COLO668 (cell line): Measurements from ENCODE around the gene DPP8.
A peak's percentile ranks its signal among the peaks of the same experiment; 100 is the strongest.

Source experiments
- DNase-seq: peaks from one replicate; lab custom pipeline; 2025; ENCODE audit not compliant: unreplicated experiment; lab: John Stamatoyannopoulos, UW

The DPP8 gene

DNA sequence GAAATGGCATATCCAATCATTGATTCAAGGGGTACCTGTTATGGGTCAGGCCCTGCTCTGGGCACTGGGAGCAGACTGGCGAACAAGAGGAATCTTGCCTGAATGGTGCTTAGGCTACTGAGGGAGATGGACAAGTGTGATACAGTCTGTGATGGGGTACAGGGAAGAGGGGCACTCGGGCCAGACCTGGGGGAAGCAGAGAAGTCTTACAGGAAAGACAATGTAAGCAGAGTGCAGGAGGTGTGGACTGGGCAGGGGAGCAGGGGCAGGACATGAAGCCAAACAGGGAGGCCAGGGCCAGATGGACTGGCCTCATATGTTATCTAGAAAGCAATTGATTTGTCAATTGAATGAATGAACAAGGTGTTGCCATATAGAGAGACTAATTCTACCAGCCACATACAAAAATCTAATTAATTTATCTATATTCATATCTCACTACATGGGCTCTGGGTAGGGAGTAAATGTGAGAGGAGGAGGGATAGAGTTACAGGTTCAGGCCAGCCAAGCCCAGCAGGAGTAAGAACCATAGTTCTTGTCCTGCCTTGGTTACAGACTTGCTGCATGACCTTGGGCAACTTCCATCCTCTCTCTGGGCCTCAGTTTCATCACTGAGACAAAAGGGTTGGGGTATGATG is 91.2 kb downstream of the DPP8 start:
- no peak for DNase-seq

GRCh38 chr15:65424683-65425082 is 92.8 kb downstream of the DPP8 start:
- no peak for DNase-seq

DNA sequence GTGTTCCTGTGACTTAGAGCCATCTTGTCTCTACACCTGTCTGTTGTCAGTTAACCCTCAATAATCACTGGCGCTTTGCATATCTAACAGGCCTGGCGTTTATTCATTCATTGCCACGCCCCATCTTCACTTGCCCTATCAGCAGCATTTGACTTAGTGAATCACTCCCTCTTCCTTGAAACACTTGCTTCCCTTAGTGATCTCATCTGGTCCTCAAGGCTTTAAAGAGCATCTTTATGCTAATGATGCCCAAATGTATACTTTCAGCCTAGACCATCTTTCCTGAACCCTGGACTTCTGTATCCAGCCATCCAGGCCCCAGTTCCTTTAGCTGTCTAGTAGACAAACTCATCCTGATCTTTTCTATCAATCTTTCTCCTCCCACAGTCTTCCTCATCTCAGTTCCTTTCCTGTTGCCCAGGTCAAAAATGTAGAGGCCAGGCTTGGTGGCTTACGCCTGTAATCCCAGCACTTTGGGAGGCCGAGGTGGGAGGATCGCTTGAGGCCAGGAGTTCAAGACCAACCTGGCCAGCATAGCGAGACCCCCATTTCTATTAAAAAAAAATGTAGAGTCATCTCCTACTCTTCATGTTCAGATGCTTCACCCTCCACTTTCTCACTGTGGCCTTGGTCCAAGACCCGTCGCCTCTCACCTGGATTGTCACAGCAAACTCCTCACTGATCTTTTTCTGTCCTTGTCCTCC is 93.4 kb downstream of the DPP8 start:
- no peak for DNase-seq

DNA sequence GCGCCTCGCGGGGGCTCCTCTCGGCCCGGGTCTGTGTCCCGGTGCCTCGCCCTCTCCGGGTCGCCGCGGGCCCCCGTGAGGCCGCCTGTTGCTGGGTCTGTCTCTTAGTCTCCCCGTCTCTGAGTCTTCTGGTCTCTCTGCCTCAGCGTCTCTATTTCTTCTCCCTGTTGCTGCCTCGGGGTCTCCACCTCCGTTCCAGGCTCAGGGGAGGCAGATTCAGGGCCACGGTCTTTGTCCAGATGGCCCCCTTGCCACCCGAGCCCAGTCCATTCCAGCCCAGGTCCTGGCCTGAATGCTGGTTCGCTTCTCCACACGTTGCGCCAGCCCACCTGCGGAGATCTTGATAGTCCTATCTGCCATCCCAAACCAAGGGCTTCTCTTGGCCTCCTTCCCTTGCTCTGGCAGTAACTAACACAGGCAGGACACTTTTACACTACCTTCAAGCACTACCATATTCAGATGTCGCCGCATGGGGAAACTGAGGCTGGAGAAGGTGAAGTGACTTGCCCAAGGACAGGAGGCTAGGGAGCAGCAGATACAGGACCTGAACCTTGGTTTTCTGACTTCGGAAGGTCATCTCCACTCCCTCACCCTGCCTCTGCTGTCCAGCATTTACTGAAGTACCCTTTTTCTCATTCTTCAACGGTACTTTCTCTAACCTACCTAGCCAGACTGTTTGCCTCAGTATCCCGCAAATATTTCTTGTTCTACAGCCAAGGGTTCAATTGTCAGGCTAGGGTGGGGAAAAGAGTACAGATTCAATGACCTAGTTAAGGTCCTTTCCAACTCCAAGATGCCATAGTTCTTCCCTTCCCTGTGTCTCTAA is 94.1 kb downstream of the DPP8 start:
- no peak for DNase-seq

DNA sequence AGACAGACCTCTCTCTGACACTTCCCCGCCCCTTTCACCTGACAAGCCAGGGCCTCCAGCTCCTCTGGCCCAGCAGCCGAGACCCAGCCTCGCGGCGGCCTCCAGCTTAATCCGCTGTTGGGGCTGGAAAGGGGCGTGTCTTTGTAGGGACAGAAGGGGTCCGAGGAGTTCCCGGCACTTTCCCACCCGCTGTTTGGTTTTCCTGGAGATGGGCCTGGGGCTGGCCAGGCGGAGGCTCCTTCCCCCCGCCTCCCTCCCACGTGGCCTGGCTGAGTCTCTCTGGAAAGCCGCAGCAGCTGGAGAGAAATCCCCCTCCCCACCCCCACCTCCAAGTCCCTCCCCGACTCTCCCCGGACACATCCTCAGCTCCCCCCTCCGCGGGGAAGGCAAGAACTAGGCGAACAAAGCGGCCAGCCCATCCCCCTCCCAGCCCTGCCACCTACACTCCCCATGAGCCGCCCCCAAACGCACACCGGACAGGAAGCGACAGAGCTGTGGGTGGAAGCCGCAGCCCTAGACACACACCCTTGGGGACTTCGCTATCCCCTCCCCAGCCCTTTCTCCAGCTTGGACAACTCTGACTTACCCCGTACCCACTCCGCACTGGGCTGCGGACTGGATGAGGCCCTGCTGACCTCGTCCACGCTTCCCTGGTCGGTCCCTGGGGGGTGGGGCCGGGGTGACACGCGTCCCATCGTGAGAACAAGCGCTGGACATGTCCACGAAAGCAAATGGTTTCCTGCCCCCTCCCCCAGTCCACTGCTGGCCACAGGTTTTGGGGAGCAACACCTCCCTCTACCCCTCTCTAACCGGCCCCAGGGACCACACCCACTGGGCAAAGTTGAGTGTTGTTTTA is 95.9 kb downstream of the DPP8 start:
- DNase-seq: peak; percentile 24

GRCh38 chr15:65420975-65421359 is 96.5 kb downstream of the DPP8 start:
- no peak for DNase-seq

- no peak for DNase-seq
These were observed 98.9 kb downstream of the DPP8 start for GRCh38 chr15:65418596-65418995.

GRCh38 chr15:65416845-65417416 is 100.6 kb downstream of the DPP8 start:
- DNase-seq: no peak

GRCh38 chr15:65414841-65415621 is 102.5 kb downstream of the DPP8 start:
- DNase-seq: peak; percentile 89

DNA sequence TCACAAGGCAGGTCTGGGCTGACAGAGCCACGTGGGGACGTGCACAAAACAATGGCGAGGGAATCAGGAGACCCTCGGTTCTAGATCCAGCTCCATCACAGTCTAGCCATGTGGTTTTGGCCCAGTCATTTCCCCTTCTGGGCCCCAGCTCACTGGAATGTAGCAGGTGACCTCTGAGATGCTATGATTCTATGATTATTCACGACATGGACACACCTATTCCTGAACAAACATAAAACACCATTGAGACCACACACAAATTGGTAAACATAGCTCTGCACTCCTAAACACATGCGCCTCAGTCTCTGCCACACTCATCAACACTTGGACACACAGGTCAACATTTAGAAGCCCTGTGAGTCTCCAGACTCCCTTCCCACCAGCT is 103.7 kb downstream of the DPP8 start:
- no peak for DNase-seq

- no peak for DNase-seq
These were observed 104.3 kb downstream of the DPP8 start for GRCh38 chr15:65413051-65413759.

DNA sequence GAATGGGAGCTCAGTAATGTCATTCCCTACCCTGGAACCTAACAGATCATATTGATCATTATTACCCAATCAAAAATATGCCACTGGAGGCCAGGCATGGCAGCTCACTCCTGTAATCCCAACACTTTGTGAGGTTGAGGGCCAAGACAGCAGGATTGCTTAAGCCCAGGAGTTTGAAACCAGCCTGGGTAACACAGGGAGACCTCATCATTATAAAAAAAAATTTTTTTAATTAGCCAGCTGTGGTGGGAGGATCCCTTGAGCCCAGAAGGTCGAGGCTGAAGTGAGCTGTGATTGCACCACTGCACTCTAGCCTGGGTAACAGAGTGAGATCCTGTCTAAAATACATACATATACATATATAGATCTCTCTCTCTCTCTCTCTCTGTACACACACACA is 104.9 kb downstream of the DPP8 start:
- DNase-seq: no peak

- DNase-seq: no peak
These were observed 105.9 kb downstream of the DPP8 start for GRCh38 chr15:65411465-65412071.

DNA sequence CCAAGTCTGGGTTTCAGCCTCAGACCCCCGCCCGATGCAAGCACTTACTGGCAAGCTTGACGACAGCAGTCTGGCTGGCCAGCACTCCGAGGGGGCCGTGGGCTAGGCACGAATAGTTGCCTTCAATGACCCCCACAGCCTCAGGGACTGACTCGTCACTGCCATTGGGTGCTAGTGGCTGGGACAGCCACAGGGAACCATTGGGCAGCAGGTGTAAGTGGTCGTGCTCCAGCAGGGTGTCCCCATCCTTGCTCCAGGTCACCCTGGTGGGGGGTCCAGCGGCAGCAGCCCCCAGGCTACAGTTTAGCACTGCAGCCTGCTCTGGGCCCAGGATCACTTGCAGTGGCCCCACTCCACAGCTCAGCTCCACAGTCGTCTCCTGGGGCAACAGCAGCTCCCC is 106.5 kb downstream of the DPP8 start:
- DNase-seq: no peak

DNA sequence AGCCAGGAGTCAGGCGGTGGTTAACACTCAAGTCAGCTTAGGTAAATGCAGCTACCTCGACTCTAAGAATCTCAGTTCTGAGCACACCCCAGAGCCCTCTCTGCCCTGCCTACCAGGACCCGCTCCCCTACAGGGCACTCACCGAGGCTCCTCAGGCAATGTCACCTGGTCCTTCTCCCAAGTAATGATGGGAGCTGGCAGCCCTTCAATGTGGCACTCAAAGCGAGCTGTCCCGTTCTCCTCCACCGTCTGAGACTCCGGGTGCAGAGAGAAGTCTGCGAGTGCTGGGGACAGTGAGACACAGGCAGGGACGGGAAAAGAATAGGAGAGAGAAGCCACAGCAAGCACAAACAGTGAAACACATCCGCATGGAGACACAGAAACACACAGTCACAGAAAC is 107.5 kb downstream of the DPP8 start:
- DNase-seq: no peak

DNA sequence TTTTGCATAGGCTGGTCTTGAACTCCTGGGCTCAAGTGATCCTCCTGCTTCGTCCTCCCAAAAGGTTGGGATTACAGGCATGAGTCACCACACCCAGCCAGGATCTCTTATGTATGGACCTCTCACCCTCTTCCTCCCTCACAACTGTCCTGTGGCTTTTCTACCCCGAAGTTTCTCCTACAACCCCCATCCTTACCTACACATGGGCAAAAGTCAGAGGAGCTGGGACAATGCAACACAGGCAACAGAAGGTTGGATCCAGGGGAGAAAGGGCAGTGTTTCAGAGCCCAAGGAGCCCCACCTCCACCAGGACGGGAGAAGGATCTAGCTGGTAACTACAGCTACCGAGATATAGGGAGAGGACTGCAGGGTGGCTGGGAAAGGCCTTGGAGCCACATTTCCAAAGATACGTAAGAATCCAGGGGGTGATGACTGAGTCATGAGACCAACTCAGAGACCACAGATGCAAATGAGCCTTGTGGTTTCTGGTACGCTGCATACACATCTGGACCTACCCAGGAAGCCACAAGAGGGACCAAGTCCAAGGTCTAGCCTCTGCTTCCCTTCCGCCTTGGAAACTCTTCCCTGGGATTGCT is 108.4 kb downstream of the DPP8 start:
- no peak for DNase-seq

DNA sequence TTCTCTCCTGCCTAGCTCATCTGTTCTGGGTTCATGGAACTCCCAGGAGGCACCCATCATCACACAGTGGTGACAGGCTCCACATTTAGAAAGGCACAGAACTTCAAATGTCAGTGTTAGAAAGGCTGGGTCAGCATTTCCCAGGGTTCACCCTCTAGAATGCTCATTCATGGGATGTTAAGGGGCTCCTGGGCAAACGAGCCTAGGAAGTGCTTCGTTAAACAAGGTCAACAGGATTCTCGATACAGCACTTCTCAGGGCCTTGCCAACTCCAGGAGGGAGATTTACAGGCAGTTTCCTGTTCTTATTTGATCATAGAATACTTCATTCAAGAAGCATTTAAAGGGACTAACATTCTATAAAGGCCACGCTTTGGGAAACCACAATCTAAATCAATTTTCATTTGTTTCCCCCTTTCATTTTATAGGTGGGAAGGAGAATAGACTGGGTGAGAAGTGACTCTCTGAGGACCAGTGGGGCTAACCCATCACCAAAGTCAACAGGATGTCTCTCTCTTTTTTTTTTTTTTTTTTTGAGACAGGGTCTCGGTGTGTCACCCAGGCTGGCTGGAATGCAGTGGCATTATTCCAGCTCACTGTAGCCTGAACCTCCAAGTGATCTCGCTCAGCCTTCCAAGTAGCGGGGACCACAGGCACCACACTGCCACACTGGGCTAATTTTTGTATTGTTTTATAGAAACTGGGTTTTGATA is 109.0 kb downstream of the DPP8 start:
- DNase-seq: no peak

GRCh38 chr15:65406424-65407000 is 111.0 kb downstream of the DPP8 start:
- DNase-seq: no peak
